Measurements from ENCODE around the gene FASTK.
A peak's percentile ranks its signal among the peaks of the same experiment; 100 is the strongest.

Gene FASTK

DNA sequence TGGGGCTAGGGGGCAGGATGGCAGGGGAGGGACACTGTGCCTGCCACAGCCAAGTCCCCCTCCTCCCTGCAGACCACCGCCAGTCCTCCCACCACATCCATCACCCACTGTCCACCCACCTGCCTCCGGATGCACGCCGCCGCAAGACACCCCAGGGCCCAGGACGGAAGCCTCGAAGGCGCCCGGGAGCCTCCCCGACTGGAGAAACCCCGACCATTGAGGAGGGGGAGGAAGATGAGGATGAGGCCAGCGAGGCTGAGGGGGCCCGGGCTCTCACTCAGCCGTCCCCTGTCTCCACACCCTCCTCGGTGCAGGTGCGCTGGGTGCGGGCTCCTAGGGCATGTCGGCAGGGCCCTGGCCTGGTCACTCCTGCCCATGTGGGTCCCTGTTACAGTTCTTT is 16.2 kb downstream of the FASTK start:
- DNase-seq (ENCODE audit: low spot score): no peak

DNA sequence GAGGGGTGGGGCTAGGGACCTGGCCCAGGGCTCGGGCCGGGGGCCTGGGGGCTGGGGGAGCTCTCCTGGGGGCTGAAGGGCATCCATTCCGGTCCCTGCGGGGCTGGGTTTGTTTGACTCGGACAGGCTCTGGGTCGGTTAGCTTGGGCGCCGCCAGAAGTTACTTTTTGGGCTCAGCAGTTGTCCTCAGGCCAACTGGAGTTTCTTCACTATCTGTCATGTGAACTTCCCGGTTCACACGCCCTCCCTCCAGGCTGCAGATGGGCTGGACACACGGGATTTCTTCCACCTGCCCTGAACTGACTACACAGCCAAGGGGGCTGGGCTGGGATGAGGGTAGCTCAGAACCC is 17.4 kb downstream of the FASTK start:
- DNase-seq (ENCODE audit: low spot score): no peak

DNA sequence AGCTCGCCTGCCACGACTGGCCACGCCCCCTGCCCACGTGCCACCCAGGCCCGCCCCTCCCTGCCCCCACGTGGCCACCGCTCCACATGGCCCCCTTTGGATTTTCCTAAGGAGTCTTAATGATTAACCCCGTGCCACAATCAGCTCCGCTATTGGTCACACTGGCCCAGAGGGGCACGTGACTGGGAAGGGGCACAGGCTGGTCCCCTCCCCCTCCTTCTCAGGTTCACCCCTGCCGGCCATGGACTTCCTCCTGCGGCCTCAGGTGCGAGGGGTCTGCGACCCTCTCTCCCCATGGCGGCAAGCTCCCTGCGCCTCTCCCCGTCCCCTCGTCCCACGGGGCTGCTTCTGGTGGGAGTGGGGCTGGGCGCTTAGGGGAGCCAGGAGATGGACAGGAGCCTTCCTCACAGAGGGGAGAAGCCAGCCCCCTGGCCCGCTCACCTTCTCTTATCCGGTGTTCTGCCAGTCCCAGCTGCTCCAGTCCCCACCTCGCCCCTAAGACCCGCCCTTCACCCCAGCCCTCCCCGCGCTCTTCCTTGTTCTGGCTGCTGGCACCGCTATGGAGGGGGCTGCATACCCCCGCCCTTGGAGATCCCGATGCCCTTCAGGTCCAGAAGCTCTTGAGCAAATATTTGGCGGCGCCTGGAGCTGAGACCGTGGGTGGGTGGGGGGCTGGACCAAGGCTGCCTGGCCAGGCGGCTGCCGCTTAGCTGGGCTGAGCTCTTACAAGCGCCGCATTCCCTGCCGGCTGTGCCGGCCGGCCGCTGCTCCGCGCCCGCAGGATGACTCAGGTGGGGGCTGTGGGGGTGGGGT is 18.0 kb downstream of the FASTK start:
- no peak for DNase-seq (ENCODE audit: low spot score)

DNA sequence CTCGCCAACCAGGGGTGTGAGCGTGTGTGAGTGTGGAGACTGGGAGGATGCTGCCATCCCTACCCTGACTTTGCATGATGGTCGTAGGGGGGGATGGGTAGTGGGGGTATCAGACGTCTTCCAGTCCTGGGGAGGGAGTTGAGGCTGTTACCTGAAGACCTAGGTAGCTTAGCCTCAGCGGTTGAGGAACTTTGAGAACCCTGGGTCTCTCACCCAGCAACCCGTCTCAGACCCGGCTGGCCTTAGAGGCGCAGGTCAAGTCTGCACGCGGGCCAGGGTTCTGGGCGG is 18.6 kb downstream of the FASTK start:
- no peak for DNase-seq (ENCODE audit: low spot score)

DNA sequence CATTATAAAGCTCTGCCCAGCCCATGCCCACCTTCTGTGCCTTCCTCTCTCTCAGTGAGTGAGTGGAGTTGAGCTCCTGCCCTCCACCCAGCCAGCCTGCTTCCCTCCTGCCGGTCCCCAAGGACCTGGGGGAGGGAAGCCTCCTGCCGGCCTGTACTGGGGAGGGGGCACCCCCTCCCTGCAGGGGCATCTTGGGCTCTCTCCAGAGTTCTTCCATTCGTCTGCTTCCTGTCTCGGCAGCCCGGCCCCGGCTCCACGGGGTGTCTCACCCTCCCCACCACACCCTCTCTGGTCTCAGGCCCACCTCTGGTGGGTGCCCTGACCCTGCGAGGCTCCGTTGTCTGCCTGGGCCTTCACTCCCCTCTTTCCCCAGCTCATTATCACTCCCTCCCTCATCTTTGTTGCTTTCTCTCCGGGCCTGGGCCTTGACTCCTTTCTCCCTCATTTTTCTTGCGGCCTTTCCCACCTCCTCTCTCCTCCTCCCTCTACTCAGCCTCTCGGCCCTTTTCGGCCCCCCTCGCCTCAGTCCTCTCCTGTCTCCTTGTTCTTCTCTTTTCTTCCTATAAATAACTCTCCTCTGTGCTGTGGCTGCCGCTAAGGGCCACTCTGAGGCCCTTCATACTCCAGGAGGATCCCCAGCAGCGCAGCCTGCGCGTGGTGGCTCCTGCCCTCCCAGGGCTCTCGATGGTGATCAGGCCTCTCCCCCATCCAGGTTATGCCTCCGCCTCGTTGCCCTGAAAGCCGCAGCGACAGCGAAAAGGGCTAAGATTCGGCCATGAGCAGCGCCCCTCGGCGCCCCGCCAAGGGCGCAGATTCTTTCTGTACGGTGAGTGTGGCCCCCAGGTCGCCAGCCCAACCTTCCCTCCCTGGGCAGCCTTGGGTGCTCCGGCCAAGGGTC is 19.1 kb downstream of the FASTK start:
- no peak for DNase-seq (ENCODE audit: low spot score)

DNA sequence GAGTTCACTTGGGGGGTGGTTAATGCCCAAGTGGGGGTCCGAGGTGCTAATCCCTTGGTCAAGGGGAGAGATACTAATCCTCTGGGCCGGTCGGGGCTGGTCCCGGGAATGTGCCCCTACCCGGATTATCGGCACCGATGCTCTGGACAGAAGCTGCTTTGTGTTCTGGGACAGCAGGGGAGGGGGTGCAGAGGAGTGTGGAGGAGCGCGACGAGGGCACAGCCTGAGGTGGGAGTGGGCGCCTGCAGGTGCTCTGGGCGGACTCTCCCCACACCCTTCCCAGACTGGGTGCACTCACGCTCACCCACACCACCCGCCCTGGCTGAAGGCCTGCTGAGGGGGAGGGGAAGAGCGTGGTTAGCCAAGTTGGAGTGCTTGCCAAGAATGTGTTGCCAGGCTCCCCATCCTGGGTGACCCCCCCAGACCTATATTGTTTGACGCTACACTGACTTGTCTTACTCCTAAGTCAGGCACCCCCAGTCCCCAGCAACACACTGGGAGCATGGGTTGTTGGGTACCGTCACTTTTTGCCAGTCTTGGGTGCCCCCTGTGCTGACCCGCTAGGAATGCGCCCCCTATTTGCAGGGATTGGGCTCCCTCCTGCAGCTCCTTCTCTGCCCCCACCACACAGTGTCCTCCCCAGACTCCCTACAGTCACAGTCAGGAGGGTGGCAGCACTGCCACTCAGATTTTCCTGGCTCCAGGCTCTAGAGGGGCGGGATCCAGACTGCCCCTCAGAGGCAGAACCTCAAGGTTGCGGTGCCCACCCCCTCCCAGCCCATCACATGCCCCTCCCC is 20.0 kb downstream of the FASTK start:
- peak; percentile 63 for DNase-seq (ENCODE audit: low spot score)

DNA sequence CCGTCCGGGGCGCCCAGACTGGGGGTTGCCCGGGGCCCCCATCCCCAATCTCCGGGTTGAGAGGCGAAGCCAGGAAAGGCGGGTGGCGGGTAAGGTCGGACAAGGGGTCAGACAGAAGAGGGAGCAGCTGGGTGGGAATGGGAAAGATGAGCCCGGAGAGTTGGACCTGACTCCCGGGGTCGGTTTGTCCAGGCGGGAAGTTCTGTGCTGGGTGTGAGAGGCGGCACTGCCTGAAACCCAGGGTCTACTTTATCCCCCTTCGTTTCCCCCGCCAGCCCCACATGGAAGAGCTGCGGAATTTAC is 20.5 kb downstream of the FASTK start:
- no peak for DNase-seq (ENCODE audit: low spot score)

DNA sequence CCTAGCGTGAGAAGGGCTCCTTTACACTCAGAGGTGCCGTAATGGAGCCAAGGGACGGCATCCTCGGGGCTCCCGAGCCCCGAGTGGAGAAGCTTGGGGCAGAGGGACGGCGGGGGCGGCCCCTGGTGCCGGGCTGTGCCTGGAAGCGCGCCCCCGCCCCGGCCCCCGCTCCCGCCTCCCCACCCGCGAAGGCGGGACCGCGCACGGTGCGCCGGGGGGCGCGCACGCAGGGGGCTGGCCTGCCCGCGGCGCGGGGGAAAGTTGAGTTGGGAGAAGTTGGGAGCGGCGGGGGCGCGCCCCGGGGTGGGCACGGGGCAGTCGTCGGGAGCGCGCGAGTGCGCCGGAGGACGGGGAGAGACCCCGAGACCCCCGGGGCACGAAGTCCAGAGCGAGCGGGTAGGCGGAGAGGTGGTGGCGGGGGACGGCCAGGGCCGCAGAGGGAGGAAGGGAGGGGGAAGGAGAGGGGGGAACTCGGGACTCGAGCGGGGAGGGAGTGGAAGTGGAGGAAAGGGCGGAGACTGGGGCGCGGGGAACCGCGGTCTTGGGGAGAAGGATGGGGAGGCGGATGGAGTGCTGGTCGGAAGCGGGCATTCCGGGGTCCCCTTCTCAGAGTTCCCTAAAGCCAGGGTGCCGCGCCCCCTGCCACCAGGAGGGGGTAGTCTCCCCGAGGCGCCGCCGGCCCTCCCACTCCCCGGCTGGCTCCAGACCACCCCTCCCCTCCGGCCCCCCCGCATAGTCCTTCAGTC is 21.1 kb downstream of the FASTK start, which contains the start of gene SLC4A2:
SLC4A2 (plus strand) TSS at position 223 of the 746 bp plus-strand sequence. CDS start 2,399 bp downstream, outside the sequence.
- peak; percentile 96 for DNase-seq (ENCODE audit: low spot score)

DNA sequence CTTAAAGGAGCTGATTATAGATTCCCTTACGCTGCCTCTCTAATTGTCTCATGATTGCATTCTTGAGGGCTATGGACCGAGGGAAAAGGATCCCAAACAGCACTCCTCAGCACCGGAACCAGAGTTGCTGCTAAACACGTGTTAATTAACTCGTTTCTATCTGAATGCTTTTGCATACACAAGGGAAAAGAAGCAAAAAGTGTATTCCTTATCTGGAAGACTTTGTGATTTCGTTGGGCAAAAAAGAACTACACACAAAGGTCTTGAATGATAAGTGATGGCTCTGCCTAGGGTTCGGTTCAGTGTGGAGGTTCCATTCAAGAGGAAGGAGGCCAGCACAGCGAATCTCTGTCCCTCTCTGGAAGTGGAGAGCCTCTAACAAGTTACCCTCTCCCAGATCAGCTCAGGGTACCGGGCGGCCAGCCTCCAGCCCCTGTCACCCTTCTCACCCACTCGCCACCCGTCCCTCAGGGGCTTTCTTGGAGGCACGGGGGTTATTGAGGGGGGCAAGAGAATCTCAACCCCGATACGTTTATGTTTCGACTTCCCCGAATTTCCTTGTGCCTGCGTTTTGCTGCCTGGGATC is 21.7 kb downstream of the FASTK start:
- no peak for DNase-seq (ENCODE audit: low spot score)

DNA sequence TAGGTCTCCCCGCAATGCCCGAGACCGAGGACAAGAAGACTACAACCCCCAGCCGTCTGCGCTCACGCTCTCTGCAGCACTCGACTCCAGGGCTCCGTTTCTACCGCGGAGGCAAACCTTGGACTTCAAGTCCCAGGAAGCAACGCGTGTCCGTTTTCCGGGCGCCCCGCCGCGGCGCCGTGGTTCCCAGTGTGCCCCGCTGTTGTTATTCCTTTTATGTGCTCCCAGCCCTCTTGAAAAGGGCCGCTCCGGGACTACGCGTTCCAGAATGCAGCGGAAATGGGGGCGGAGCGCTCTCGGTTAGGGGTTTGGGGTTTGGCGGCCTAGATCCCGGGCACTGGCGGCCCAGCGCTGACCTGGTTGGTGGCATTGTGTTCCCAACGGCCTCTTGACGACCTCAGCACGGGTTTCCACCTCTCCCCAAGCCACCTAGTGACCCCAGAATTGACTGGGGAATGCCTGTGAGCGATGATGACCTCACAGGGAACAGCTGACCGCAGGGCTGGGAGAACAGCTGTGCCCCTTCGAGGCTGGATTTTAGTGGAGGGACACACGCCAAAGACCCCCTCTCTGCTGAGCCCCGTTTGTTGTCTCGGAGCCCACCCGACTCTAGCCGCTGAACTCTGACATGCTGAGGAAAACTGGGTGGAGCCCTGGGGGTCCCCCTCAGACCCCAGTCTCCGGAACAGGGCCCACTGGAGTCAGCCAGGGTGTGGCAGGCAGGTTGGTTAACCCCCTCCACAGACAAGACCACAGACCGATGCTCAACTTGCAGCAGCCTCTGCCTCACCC is 22.4 kb downstream of the FASTK start:
- peak; percentile 100 for DNase-seq (ENCODE audit: low spot score)

DNA sequence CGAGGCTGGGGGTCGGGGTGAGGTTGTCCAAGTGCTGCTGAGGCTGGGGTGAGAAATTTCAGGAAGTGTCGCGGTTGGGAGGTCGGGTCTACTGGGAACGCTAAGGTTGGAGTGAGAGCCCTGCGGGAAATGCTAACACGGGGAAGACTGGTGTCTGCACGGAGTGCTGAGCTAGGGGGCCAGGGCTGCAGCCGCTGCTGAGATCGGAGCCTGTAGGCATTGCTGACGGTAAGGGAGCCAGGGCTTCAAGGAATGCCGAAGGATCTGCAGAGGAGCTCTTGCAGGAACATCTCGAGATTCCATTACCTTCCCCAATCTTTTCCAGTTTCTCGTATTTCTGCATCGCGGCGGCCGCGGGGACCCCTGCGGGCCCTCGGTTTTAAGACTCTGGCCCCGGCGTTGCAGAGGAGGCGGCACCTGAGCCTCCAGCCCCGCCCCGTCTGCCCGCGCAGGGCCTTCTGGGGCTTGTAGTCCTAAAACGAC is 23.1 kb downstream of the FASTK start, which contains the start of gene CDK5:
CDK5 (minus strand) TSS at position 392 of the 483 bp plus-strand sequence; CDS start at position 343, 49 bp downstream.
- DNase-seq (ENCODE audit: low spot score): peak; percentile 74

DNA sequence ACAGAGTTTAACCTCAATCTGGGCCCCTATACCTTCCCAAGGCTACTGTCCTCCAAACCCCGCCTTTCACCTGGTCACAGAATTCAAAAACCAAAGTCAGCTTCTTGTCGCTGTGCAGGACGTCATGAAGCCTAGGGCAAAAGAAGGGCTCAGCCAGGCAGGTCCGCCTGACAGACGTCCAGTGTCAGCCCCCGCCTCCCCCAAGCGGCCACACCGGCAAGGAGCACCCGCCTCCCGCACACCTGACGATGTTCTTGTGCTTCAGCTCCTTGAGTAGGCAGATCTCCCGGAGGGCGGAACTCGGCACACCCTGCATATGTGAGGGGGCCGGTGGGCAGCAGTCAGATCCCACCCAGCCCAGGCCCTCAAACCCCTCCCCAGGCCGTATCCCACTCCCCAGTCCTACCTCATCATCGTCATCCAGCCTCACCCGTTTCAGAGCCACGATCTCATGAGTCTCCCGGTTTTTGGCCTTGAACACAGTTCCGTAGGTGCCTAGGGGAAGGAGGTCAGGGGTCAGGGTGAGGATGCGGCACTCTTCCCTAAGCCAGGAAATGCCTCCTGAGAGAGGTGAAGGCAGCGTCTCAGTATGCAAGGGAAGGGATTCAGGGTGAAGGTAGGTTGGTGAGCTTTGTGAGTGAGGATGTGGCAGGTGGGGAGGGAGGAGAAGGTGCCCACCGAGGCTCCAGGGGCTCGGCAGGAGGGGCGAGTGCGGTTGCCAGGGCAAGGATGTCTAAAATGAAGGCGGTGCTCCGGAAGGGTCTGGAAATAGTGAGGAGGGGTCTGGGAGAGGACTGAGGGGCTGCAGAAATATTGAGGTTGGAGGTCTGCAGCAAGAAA is 23.7 kb downstream of the FASTK start:
- DNase-seq (ENCODE audit: low spot score): no peak

DNA sequence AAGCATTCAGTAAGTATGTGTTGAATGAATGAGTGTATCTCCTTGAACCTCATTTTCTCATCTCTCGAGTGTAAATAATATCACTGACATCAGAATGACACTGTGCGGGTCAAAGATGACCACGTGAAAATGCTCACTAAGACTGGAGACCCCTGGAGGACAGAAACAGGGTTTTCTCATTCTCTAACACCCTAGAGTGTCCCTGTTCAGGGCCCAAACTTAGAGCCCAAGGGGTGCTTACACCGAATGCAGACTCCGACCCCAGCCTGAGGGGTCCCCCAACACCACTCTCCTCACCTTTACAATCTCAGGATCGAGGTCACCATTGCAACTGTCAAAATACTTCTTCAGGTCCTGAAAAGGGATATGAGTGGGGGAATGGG is 24.3 kb downstream of the FASTK start:
- no peak for DNase-seq (ENCODE audit: low spot score)

DNA sequence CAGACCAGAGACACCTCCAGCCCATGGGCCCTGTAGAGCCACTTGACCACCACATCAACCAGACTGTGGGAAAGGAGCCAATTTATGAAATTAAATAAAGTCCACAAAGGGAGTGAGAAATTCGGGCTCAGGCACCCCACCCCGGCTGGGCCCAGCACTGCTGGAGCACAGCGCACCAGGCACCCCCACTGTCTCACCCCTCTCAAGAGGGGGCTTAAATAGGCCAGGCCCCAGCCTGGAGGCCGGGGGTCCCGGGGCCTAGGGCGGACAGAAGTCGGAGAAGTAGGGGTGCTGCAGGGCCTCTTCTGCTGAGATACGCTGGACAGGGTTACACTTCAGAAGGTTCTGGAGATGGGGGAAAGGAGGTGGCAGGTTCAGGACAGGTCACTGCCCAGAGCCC is 26.9 kb downstream of the FASTK start:
- DNase-seq (ENCODE audit: low spot score): no peak

DNA sequence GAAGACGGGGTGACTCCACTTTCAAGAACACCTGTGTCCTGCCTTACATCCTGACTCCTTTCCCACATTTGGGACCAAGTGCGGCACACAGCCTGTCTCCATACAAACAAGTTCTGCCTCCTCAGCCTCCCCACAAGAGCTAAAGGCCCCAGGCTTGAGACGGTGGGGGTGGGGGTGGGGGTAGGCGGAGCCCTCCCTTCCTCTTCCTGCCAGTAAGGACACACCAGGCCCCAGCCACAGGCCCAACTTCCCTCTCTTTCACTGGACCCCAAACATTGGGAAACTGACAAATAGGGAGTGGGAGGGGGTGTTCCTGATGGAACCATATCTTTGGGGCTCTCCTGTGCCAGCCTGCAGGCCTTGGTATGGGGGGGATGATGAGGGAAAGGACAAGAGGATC is 27.5 kb downstream of the FASTK start:
- DNase-seq (ENCODE audit: low spot score): no peak

DNA sequence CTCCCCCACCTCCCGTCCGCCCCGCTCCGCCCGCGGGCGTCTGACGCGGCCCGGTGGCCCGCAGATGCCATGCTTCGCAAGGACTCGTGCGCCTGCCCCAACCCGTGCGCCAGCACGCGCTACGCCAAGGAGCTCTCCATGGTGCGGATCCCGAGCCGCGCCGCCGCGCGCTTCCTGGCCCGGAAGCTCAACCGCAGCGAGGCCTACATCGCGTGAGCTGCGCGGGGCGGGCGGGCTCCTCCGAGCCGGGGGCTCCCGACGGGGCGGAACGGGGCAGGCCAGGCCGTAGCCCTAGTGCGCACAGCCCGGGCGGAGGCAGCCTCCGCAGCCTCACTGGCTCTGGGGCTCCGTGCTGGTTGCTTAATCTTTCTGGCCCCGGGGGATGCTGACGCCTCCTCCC is 29.5 kb downstream of the FASTK start:
- peak; percentile 68 for DNase-seq (ENCODE audit: low spot score)

DNA sequence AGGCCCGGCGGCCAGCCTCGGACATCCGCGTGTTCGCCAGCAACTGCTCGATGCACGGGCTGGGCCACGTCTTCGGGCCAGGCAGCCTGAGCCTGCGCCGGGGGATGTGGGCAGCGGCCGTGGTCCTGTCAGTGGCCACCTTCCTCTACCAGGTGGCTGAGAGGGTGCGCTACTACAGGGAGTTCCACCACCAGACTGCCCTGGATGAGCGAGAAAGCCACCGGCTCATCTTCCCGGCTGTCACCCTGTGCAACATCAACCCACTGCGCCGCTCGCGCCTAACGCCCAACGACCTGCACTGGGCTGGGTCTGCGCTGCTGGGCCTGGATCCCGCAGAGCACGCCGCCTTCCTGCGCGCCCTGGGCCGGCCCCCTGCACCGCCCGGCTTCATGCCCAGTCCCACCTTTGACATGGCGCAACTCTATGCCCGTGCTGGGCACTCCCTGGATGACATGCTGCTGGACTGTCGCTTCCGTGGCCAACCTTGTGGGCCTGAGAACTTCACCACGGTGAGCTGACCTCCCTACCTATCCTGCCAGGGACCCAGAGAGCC is 31.6 kb downstream of the FASTK start:
- DNase-seq (ENCODE audit: low spot score): no peak

DNA sequence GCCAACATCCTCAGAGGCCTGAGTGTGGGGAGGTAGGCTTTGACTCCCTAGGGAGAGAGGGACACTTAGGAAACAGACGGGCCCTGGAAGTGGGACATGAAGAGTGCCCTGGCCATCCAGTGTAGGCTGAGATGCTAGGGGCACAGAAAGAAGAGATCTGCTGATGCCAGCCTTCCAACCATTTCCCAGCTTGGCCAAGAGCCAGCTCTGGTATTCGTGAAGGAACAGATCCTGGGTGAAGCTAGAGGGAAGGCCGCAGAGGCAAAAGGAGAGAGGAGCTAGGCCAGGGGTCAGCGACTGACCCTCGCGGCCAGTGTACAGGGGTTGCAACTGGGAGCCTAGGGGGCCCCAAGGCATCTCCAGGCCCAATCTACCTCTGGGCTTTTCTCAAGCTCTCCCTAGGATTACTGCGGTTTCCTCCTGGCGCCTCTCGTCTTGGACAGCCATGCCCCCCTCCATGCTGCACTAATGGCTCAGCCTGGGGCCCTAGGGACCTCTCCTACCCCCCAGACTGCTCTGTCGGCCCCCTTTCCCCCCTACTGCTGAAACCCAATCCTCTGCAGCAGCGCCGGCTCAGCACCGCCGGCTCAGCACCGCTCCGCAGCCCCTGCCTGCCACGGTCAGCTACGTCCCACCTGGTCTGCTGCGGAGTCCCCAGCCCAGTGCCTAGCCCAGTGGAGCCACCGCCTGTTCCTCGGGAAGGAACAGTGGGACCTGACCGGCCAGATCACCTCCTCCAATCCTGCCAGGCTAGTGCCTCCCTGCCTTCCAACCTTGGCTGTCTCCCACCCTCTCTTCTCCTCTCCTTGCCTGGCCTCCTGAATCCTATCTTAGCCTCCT is 32.4 kb downstream of the FASTK start, which contains the start of gene ASIC3:
ASIC3 (plus strand) TSS at position 556 of the 840 bp plus-strand sequence. CDS start 355 bp downstream, outside the sequence.
- DNase-seq (ENCODE audit: low spot score): no peak

Data from hepatic stellate cell (primary cell).